Measurements from ENCODE around the gene MRTFA.

MRTFA gene

DNA sequence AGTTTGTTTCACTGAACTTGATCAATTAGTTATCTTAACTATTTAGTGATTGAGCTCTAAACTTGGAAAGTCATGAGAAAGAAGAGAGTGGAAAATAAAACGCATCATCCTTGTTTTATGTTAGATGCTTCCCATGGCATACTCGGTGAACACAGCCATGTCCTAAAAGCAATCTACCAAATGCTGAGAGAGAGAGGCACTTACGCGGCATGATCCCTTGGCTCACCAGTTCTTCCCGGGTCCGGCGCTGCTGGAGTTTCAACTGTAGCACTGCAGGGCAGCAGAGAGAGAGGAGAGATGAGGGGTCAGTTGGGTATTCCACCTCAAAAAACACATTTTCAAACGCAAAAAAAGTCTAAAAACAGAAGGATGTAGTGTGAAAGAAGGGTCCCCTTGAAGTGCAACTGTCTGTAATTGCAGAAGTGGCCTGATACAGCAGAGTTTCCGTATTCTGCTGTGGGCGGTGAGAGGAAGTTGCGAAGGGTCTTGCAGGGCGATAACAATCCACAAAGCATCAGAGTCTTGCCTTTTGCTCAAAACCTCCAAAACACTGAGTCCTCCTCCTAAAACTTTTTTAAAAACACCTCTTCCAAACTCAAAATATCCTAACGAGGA, 173.4 kb downstream of the MRTFA start:
- no peak for DNase-seq (ENCODE audit: low spot score)

DNA sequence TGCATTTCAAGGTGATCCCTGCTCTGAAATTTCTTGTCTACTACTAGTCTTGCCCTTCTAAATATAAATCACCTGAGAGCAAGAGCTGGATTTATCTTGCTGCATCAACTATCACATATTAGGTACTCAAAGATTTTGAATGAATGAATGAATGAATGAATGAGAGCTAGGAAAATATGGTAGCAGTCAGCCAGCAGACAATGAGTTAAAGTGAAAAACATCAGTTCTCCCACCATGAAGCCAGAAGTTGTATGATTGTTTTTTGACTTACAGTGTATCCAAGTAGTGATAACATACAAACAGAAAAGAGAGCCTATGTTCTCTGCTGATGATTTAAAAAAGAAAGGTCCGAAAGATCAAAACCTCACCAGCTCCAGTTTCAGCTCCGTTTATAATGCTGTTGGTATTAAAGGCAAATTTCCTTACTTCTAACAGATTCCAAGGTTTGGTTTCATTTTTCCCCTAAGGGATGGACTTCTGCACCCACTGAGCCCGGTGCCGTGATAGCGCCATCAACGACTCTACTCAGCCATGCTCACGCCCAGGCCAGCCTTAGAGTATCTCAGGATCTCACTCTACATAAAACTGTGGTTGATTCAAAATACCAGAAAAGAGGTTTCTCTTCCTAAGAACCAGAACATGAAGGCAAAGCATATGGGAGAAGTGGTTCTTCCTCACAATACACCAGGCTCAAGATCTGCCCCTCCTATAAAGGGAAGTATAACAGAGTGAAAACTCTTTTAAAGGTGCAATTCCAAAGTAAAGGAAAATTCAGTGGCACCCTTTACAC, 174.1 kb downstream of the MRTFA start:
- DNase-seq (ENCODE audit: low spot score): no peak

DNA sequence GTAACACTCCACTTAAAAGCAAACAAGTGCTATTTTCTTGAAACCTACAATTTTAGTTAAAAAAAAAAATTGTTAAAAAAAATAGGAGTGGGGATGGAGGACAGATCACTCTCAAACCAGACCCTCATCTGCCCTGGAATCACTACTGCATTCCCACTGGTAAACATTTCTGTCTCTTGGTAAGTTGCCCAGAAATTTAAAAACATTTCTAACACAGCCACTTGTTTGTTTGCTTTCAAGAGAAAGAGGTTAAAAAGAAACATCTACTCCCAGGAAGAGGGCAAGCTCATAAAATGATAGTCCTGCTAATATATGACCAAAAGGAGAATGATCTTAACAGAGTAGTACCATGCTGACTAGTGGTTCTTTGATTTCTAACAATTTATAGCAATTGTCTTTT, 182.8 kb downstream of the MRTFA start:
- no peak for DNase-seq (ENCODE audit: low spot score)

DNA sequence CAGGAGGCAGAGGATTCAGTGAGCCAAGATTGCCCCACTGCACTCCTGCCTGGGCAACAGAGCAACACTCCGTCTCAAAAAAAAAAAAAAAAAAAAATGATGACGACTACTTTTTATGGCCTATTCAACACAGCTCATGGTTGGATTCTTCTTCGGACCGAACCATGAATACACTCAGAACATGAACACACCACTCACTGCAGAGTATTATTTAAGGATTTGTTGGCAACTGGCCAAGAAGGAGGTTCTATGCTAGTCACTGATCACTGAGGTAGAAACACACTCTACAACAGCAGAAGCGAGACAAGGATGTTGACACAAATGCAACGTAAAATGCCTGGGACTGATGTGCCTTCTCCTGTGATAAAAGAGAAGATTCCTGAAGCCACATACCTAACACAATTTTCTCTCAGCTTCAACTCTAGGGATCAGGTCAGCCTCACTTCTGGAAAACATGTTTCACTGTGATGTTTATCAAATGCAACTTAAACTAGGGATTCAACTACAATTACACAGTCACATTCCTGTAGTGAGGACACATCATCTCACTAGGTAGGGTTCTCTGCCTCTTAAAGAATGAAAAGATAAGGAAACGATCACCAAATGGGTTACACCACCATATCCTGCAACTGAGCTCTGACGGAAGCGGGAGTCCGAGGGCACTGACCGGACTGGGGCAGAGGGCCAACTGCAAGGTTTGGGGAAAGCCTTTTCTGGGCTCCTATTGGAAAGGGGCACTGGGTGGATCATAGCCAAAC, 183.6 kb downstream of the MRTFA start:
- no peak for DNase-seq (ENCODE audit: low spot score)

DNA sequence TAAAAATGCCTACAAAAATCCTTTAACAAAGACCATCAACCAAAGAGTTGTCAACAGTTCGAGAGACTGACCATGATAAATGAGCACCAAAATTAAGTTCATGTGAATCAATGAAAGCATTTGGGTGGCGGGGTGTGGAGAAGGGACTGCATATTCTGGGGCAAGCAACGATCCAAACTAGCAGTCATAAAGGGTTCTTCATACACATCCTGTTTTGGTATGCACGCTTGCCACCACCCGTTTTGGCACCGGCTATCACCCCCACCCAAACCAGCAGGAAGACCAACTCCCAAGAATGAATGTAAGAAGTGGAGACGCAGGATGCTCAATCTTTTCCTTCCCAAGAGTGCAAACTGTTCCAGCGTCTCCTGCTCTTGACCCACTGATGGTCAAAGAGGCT, 185.3 kb downstream of the MRTFA start:
- DNase-seq (ENCODE audit: low spot score): no peak

DNA sequence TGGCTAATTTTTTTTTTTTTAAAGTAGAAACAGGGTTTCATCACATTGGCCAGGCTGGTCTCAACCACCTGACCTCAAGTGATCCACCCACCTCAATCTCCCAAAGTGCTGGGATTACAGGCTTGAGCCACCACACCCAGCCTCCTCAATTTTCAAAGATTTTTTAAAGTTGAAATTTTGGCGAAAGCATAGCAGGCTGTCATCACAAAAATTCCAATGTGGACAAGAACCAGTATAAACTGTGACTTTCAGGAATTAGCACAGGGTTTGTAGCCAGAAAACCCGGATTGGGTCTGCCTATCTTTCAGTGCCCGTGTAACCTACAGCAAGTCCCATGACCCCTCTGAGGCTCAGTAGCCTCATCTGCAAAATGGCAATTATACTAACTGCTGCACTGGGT, 185.9 kb downstream of the MRTFA start:
- no peak for DNase-seq (ENCODE audit: low spot score)

DNA sequence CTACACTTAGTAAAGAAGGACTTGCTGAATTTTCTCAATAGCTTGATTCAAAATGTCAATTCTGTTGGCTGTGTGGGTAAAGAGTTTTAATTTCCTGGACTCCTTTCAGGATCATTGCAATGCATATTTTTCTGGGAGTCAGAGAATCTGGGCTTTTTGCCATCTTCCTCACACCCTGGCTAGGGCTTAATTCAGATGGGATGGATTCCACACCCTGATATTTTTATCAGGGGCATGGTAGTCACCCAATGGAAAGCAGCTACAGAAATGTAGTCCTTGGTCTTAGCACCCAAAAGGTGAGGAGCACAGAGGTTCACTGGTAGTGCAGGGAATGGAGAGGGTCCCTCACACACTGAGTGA, 186.9 kb downstream of the MRTFA start:
- DNase-seq (ENCODE audit: low spot score): no peak

DNA sequence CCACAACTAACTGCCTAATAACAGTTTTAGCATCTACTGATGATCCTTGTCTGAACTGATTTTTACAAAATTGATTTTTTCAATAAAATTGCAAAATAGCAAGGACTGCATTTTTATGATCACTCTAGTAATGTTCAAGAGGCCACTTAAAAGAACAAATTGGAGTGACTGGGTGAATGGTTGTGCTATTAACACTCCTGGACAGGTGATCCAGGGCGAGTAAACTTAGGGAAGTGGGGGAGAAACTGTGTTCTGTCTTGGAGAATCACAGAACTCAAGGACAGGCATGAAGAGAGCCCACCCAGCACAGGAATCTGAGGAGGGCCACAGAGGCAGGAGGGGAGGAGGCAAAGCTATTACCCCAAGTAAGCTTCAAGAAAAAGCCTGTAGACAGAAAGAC, 190.3 kb downstream of the MRTFA start:
- no peak for DNase-seq (ENCODE audit: low spot score)

DNA sequence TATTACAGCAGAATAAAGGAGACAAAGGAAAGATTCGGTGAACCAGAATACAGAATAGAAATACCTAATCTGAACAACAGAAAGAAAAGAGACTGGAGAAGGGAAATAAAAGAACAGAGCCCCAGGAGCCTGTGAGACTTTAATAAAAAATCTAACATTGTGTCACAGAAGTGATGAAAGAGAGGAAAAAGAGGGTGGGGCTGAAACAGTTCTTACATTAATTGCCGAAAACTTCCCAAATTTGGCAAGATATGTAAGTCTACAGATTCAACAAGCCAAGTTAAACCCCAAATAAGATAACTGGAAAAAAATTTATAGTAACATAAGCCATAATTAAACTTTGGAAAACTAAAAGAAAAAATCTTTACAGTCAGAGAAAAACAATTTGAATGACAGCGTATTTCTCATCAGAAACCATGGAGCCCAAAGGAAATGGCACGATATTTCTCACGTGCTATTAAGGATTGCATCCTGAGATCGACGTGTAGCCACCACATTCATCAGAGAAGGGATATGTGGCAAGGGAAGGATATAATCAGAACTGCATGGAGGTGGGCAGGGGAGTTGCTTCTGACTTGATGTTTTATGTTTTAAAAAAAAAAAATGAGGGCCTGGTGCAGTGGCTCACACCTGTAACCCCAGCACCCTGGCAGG, 192.2 kb downstream of the MRTFA start:
- DNase-seq (ENCODE audit: low spot score): no peak

DNA sequence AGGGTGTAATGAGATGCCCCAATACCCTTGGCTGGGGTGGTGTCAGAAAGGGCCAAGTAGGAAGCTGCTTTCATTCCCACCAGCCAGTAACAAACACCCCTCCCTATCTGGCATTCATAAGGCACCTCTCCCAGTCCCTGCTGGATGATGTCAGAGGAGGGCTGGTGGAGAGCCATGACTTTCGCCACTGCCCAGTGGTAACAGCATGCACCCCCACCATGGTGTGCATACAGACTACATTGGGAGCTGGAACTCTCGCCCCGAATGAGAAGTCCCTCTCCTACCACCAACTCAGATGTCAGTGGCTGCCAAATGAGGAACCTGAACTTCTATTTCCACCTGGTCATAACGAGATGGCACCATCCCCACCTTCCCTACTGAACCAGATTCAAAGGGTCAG, 192.8 kb downstream of the MRTFA start:
- no peak for DNase-seq (ENCODE audit: low spot score)

DNA sequence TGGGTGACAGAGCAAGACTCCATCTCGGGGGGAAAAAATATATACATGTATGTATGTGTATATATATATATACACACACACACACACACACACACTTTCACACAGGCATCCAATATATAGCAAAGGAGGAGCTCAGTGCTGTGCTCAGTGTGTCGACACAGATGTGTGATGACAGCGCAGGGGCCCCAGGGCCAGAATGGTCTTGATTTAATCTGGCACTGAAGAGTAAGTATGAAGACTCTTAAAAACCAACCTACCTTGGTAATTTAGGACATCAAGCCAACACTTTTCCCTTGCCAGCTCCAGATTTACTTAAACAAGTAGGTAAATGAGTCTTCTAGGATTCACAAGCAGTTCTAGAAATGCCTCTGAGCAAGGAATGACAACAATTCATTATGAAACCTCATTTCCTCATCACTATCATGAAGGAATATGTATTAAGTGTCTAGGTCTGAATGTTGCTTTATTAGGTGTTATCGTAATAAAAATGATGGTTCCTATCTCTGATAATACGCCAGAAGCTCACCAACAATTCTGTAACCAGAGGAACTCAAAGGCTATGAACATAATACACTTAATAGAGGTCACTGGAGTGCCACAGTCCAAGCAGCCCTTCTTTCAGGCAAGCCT, 194.6 kb downstream of the MRTFA start:
- DNase-seq (ENCODE audit: low spot score): no peak

DNA sequence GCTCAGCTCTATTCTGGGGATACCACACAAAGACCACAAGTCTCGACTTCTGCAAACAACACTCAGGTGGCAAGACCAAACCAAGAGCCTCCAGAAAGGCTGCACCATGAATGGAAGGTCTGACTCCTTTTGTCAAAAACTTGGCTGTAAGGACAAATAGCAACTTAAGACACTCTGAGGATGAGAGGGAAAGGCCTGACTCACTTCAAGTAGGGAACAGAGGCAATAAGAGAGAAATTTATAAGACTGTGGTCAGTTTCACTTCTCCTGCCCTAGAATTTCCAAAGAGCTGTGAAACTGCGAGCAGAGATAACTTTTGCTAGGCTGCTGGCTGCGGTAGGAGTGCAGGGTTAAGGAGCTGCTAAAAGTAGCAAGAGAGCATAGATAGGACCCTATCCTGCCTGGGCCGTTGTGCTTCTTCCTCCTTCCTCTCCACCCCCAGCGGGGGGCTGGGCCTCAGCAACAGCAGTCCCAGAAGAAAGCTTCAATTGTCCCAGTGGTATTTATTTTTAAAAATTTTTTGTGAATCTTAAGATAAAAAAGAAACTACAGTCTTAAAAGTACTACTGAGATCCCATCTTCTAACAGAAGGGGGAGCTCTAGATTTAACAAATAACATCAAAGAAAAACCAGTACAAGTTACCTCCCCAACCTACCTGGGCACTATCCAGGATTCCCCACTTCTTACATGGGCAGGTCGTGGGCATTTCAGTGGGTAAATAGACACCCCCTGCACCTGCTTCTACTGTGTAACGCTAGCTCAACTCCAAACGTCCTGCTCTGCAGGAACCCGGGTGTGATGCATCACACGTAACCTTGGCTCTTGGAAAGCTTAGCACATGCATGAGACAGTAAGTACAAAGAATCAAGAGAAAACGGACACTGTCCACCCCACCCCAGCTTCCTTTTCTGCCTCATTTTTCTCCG, 199.8 kb downstream of the MRTFA start:
- no peak for DNase-seq (ENCODE audit: low spot score)

DNA sequence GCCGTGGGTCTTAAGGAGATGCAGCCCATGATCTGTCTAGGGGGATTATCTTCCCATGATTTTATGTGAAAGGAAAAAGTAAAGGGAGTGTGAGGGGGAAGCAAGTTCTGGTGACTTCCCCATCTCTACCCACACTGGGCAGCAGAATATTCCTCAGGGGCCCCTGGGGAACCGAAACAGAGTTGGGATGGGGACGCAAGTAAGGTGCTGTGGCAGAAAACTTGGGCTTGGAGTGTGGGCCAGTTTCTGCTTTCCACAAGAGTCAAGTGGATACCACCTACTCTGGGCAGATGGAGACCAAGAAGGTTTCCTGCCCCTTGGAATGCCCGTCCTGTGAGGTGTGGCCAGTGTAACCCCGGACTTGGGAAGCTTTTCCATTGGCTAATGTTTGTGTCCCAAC, 201.8 kb downstream of the MRTFA start:
- DNase-seq (ENCODE audit: low spot score): no peak

DNA sequence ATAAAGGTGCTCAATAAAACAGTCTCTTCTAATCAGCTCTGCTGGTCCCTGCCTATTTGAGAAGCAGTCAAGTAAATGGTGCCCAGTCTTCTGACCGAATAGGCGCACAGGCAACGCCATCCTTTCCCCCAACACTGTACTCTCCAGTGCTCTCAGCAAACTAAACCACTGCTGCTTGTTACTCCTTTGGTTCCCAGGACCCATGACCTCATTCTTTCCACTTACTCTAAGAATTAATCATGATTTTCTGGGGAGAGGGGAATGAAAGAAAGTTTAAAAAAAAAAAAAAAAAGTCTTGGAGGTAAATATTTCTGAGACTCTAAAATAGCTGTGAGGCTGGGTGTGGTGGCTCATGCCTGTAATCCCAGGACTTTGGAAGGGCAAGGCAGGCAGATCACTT, 202.4 kb downstream of the MRTFA start:
- no peak for DNase-seq (ENCODE audit: low spot score)

DNA sequence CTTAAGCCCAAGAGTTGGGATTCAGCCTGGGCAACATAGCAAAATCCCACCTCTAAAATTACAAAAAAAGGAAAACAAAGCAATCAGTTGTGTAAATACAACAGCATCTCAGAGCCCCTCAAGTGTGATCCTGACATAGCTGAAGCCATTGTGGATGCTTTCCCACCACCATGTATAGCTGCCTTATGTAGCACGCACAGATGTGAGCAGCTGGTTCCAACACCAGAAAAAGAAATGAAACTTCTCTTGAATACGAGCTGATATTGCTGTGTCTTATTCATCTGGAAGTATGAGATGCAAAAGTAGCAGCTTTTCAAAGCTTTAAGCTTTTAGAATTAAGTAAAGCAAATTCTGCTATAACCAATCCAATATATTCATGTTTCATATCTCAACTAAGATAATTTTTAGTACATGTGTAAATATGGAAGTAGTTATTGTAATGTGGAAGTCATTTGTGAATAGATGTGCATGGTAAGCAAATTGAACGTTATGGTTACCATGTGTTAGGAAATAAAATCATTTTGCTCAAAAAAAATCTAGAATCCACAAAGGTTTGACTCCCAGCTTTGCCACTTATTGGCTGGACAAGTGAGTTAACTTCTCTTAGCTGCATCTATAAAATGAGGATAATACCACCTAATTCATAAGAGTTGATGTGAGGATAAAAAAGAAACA, 203.0 kb downstream of the MRTFA start:
- DNase-seq (ENCODE audit: low spot score): no peak

DNA sequence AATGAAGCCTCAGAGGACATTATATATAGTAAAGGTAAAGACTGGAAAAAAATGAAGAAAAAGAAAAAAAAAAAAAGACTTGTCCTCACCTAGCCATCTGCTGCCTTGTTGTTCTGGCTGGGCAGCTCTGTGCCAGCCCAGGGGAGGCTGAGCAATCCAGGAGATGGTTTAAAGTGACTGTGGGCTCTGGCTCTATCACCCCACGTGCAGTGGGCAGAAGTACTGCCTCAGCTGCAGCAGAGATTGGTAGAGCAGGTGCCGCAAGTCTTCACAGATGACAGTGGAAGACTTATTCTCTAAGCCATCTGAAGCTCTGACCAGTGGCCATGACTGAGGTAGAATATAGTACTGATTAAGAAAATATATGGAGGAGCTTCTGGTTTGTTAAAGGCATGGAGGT, 203.9 kb downstream of the MRTFA start:
- no peak for DNase-seq (ENCODE audit: low spot score)

DNA sequence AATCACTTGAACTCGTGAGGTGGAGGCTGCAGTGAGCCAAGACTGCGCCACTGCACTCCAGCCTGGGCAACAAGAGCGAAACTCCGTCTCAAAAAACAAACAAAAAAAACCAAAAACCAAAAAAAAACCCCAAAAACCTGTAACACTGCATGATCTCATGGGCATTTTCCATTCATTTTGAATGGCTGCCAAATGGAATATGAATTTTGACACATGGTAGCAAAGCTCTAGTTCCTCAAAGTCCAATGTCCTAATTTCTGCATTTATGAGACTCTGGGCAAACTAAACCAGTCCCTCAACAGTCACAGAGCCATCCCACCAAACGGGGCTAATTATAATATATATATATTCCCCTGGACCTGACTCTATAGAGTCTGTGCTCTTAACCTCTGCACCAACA, 204.4 kb downstream of the MRTFA start:
- DNase-seq (ENCODE audit: low spot score): no peak

DNA sequence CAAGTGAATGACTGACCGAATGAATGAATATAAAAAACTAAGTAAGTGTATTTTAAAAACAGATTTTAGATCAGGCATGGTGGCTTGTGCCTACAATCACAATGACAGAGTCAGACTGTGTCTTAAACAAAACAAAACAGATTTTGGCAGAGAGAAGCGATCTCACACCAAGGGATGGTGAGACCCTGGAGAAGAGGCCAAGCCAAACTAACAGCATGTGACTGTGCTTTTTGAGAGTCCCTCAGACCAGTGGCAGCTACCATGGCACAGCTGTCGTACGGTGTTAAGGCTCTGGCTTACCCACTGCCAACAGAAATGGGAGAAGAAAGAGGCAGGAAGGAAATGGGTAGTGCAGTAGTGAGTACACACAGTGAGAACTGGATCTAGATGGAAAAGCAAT, 205.5 kb downstream of the MRTFA start:
- no peak for DNase-seq (ENCODE audit: low spot score)

DNA sequence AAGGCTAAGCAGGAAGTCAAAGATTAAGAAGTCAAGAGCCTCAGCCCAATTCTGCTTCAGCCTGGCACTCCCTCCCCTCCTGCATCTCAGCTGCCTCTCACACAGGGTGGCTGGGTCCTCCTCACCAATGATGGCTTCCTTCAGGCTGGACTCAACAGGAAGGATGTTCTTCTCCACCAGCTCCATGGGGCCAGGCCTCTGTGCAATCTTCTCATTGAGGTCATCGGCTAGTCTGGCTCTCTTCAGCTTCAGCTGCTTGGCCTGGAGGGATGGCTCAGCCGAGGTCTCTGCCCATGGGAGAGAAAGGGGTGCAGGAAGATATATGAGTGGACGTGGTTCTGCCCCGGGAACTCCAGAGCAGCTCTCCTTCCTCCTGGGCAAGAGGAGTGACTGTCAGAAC, 207.0 kb downstream of the MRTFA start:
- no peak for DNase-seq (ENCODE audit: low spot score)

DNA sequence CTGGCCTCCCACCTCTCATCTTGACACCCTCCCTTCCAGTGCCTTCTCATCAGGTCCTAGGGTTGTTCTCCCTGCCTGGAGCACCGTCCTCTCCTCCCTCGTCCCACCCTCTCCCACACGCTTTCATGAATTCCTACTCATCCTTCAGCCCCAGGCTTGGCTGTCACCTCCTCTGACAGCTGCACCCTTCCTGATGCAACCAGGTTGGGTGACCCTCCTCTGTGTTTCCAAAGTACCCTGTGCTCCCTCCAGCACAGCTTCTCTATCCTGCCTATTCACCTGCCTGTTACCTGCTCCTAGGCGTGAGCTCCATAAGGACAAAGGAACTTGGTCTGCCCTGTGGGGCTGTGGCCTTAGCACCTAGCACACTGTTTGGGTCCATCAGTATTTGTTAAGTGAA, 207.7 kb downstream of the MRTFA start:
- DNase-seq (ENCODE audit: low spot score): no peak

All from AG08396 (cell line).